ENCODE data around the gene LRBA.
"Not testable (repeated sequence)": the region's sequence is repeated elsewhere in the genome, so short reads cannot be mapped to it uniquely, and the experiment has no call there.

The LRBA gene

GRCh38 chr4:150938417-150938816 lies 76.7 kb downstream of the LRBA start:
- no peak for FAIRE-seq

DNA sequence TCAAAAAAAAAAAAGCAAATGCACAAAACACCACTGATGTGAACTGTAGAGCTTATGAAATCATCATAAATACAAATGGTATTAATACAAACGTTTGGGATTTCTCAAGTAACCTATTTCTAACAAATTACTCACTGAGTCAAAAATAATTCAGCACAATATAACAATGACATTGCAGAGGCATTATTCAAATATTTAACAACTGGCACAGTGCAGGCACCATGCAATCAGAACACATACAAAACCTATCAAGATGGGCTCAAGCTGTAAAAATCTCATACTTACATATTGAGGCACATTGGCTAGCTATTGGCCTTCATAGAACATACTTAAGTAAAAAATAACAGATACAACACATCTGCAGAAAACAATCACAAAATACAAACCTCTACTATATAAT lies 81.1 kb downstream of the LRBA start:
- no peak for FAIRE-seq

DNA sequence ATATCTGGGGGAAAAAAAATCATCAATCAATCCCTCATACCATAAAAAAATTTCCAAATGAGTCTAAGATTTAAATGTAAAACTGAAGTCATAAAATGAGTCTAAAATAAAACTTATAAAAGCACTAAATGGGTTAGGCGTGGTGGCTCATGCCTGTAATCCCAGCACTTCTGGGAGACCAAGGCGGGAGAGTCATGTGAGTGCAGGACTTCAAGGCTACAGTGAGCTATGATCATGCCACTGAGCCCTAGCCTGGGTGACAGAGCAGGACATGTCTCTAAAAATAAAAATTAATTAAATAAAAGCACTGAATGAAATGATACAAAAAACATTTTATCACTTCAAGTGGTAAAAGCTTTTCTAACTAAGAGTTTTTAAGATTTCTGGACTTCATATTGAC lies 83.3 kb downstream of the LRBA start:
- FAIRE-seq: no peak

- FAIRE-seq: no peak
Measured at GRCh38 chr4:150931005-150931404, 84.1 kb downstream of the LRBA start.

DNA sequence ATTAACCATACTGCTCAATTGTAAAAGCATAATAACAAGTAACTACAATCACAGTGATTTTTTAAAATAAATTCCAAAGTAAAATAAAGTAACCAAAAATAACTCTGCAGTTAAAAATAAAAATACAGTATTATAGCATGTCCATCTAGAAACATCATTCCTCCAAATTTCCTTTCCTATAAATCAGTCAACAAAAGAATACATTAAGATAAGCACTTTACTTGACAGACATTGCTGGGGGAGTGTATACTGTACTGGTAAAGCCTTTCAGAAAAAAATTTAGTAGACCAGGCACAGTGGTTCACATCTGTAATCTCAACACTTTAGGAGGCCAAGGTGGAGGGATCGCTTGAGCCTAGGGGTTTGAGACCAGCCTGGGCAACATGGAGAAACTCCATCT lies 91.1 kb downstream of the LRBA start:
- FAIRE-seq: no peak

DNA sequence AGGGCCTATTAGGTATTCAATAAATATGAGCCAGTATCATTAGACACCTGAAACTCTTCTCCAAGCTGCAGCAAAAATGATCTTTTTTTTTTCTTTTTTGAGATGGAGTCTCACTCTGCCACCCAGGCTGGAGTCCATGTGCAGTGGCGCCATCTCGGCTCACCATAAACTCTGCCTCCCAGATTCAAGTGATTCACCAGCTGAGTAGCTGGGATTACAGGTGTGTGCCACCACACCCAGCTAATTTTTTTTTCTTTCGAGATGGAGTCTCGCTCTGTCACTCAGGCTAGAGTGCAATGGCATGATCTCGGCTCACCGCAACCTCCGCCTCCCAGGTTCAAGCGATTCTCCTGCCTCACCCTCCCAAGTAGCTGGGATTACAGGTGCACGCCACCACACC lies 93.6 kb downstream of the LRBA start:
- FAIRE-seq: not testable (repeated sequence)

DNA sequence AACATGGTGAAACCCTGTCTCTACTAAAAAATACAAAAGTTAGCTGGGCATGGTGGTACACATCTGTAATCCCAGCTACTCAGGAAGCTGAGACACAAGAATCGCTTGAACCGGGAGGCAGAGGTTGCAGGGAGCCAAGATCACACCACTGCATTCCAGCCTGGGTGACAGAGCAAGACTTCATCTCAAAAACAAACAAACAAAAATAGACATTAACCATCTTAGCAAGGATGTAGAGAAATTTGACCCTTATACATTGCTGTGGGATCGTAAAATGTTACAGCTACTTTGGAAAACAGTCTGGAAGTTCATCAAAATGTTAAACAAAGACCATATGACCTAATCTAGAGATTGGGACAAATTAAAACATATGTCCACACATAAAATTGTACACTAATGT lies 96.5 kb downstream of the LRBA start:
- FAIRE-seq: not testable (repeated sequence)

DNA sequence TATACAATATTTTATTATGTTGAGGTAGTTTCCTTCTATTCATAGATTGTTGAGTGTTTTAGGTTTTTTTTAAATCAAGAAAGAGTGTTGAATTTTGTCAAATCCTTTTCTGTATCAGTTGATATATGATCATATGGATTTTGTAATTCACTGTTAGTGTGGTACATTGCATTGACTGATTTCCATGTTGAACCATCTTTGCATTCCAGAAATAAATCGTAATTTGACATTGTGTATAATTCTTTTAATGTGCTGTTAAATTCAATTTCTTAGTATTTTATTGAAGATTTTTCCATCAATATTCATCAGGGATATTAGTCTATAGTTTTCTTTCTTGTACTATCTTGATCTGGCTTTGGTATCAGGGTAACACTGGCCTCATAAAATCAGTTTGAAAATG lies 103.8 kb downstream of the LRBA start:
- no peak for FAIRE-seq

GRCh38 chr4:150909116-150909515 lies 106.0 kb downstream of the LRBA start:
- no peak for FAIRE-seq

DNA sequence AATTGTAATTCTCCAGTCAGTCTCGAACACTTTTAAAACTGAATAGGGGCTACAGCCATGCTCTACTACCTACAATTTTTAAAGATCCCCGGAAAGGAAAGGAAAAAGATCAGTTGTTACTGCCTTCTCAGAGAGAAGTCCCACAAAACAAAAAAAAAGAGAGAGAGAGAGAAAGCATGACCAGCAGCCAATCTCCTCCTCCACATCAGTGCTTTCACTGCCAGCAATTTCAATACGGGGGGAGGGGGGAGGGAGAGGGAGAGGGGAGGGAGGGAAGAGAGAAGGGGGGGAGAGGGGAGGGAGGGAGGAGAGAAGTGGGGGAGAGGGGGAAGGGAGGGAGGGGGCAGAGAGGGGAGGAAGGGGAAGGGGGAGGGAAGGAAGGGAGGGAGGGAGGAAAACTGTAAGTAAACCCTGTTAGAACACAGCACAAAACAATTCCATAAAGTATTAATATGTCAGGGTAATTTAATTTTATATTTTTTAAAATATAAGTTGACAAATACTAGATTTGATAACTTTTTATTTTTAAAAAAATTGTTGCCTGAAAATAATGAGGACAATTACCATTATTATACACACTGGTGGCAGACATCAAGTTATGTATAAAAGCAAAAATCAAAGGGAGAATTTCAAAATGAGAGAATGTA lies 108.0 kb downstream of the LRBA start:
- no peak for FAIRE-seq

GRCh38 chr4:150904671-150905070 lies 110.4 kb downstream of the LRBA start:
- FAIRE-seq: no peak

DNA sequence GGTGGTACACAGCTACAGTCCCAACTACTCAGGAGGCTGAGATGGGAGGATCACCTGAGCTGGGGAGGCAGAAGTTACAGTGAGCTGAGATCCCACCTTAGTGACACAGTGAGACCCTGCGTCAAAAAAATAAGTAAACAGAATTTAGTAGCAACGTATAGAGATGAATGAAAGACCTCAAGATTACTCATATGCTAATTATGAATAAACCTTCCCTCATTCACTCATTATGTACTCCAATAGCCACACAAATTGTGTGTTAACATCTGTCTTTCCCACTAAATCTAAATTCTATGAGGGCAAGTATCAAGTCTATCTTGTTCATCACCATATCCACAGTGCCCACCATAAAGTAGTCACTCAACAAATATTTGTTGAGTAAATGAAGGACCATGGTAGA lies 111.5 kb downstream of the LRBA start:
- FAIRE-seq: no peak

DNA sequence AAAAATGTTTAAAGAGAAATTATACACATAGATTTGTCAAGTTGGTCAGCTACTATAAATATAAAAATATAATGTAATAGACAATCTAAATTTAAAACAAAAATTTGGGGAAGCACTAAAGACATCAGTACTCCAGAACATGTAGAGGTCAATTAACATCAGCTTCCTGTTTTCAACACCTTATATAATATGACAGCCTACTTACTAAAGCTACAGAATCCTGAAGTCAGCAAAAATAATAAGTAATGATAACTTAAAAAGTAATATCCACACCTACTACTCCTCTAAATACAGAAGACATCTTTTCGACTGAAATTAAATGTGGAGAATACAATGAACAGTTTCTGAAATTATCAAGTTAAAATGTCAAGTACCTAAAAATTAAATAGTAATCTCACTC lies 118.6 kb downstream of the LRBA start:
- FAIRE-seq: no peak

DNA sequence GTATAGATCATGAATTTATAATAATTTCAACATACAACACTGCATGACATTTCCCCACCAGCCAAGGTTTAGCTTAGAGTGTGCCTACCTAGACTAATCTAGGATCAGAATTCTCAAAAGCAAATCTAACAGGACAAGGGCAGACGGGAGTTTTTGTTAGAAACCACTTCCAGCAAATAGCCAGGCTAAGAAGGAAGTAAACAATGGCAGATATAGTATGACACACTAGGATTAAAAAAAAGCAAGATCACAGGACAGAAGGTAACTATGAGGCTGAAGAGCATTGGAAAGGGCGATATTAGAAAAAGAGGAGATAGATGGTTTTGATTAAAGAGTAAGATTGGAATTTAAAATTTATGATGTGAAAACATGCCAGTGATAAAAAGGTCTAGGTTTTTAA lies 124.8 kb downstream of the LRBA start:
- no peak for FAIRE-seq

GRCh38 chr4:150889306-150889705 lies 125.8 kb downstream of the LRBA start:
- FAIRE-seq: no peak

DNA sequence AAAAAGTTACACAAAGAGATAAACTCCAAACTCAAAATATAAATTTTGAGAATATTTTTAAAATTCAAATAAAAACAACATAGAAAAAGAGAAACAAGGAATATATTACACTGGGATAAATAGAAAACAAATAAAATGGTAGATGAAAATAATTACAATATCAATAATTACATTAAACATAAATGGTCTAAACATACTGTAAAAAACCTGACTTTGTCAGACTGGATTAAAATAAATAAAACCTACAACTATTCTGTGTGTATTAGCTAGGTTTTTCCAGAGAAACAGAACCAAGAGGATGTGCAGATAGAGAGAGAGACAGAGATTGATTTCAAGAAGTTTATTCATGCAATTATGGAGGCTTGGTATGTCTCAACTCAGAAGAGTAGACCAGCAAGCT lies 126.5 kb downstream of the LRBA start:
- no peak for FAIRE-seq

DNA sequence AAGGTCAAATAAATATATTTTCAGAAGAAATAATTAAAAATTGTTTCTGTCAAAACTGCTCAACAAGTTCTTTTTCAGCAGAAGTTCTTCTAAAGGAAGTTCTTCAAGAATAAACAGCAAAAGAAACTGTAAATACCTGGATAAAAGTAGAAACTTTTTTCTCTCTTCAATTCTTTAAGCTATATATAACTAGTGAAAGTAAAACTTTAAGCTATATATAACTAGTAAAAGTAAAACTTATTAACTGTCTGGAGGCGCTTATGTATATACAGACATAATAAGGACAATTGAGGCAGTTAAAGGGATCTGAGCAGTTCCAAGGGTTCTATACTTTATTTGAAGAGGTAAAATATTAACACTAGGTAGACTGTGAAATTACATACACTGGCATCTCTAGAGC lies 126.9 kb downstream of the LRBA start:
- FAIRE-seq: no peak

GRCh38 chr4:150886597-150886996 lies 128.5 kb downstream of the LRBA start:
- FAIRE-seq: no peak

DNA sequence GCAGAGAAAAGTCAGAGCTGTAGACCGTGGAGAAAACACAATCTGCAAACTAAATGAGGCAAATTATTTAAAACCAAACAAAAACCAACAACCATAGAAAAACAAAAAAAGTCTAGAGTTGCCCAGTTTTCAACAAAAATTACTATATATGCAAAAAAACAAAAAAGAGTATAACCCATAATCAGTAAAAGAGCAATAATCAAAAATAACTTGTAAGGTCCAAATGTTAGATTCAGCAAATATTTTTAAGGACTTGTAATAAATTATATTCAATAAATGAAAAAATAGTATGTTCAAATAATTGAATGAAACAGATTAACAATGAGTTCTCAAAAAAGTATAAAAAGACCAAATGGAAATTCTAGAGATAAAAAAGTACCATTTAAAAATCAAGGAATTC lies 130.5 kb downstream of the LRBA start:
- peak; percentile 37 for FAIRE-seq

DNA sequence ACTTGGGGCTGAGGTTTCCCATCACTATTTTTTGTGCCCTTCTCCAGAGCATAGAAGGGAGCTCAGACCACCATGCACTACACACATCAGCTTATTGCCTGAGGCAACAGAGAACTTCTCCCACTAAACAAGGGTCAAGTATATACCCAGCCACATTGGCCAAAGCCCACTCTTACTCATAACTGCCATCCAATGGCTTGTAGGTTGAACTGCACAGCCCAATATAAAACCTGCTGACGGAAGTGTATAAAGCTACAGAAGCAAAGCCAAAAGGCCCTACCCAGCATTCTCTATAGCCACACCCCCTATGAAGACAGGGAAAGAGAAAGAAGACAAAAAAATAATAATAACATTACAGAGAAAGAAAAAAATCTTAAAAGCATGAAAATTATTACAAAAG lies 139.7 kb downstream of the LRBA start:
- no peak for FAIRE-seq

- FAIRE-seq: no peak
Measured at GRCh38 chr4:150874338-150875226, 140.5 kb downstream of the LRBA start.

- FAIRE-seq: peak; percentile 91
Measured at GRCh38 chr4:150867148-150867547, 147.9 kb downstream of the LRBA start.

- no peak for FAIRE-seq
Measured at GRCh38 chr4:150863456-150863855, 151.6 kb downstream of the LRBA start.

DNA sequence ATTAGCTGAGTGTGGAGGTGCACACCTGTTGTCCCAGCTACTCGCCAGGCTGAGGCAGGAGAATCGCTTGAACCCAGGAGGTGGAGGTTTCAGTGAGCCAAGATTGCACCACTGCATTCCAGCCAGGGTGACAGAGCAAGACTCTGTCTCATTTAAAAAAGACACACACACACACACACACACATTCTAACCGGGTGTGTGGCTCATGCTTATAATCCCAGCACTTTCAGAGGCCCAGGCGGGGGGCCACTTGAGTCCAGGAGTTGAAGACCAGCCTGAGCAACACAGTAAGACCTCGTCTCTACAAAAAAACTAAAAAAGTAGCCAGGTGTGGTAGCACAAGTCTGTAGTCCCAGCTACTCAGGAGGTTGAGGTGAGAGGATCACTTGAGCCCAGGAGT lies 152.3 kb downstream of the LRBA start:
- no peak for FAIRE-seq

DNA sequence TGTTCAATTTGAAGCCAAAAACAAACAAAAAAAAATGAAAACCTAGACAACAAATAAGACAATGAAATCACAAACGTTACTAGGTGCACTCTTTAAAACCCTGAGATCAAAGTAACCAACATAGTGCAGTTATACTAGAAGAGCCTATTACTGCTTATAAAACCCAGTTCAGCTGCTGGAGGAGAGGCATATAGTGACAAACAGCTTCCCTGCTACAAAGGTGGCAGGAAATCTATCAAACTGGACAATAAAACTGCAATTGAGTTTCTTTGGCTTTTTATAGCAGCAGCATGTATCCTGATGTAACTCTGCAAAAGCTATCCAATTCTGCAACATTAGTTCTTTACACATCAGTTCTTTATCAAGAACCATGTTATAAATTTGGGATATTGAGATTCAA lies 155.6 kb downstream of the LRBA start:
- FAIRE-seq: no peak

Measured in TTC549 (cell line).